NCI-H748 (cell line): ENCODE results near the gene AK4.
"Not testable (repeated sequence)": the region's sequence is repeated elsewhere in the genome, so short reads cannot be mapped to it uniquely, and the experiment has no call there.

Experiments used
- DNase-seq: peaks from one replicate; lab custom pipeline; 2025; ENCODE audit not compliant: unreplicated experiment; lab: John Stamatoyannopoulos, UW

Gene AK4

GRCh38 chr1:65148178-65148547, at the start of gene AK4:
AK4 (plus strand) TSS chr1:65148203; CDS start chr1:65148408, 205 bp downstream.
- not testable (repeated sequence) for DNase-seq

DNA sequence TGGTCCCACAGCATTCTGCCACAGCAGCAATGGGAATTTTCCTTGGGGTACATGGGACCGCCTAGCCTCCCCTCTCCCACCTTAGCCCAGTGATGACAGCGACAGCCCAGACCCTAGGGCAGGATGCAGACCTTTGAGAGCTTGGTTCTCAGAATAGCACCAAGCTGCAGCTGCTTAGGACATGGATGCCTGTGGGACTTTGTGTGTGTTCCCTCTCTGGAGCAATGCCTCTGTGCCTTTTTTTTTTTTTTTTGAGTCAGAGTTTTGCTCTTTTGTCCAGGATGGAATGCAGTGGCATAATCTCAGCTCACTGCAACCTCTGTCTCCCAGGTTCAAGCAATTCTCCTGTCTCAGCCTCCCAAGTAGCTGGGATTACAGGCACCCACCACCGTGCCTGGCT, 44.2 kb upstream of the AK4 start:
- DNase-seq: no peak

GRCh38 chr1:65104854-65105534, 43.0 kb upstream of the AK4 start:
- DNase-seq: no peak

DNA sequence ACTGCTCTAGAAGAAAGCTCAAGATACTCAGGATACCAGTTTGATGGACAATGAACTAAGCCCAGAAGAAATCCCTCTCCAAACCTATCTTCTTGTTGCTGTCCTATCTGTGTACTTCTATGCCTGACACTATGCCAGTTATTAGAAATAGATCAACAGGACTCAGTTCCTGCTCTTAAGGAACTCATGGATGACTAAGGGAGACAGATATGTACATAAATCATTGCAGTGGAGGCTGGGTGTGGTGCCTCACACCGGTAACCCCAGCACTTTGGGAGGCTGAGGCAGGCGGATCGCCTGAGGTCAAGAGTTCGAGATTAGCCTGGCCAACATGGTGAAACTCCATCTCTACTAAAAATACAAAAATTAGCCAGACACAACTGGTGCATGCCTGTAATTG, 42.4 kb upstream of the AK4 start:
- DNase-seq: no peak

- DNase-seq: peak; percentile 97
Observed at GRCh38 chr1:65108025-65108642, 39.9 kb upstream of the AK4 start.

DNA sequence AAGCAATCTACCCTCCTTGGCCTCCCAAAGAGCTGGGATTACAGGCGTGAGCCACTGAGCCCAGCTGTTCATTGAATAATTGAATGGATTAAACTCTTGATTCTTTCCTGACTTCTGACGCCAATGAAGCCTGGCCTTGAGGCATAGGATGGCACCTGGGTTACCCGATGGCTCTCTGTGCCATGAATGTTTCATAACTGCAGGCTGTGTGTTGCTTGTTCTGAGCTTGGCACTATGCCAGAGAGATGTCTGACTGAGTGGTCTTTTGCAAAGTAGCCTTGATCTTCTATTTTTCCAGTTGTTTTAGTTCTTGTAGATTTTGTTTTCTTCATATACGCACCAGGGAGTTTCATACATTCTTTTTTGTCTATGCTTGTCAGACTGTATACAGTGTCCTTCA, 38.5 kb upstream of the AK4 start:
- DNase-seq: peak; percentile 69

DNA sequence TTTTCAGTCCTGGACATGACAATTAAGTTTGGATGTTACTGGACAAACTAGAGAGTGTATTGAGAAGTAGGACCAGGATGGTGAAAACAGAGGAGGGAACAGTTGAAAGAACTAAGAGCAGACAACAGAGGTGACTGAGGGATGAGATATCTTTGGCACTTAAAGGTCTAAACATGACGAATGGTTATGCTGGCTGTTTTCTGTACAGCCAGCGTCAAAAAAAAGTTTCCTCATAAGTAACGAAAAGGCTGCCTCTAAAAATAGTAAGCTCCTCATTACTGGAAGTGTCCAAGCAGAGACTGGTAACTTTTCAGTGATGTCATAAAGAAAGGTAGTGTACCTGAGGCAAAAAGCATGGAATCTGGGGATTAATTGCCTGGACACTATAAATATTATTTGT, 35.2 kb upstream of the AK4 start:
- DNase-seq: no peak

- DNase-seq: no peak
Observed at GRCh38 chr1:65113298-65113697, 34.7 kb upstream of the AK4 start.

- DNase-seq: peak; percentile 58
Observed at GRCh38 chr1:65114322-65114721, 33.7 kb upstream of the AK4 start.

GRCh38 chr1:65119951-65120350, 28.1 kb upstream of the AK4 start:
- DNase-seq: no peak

DNA sequence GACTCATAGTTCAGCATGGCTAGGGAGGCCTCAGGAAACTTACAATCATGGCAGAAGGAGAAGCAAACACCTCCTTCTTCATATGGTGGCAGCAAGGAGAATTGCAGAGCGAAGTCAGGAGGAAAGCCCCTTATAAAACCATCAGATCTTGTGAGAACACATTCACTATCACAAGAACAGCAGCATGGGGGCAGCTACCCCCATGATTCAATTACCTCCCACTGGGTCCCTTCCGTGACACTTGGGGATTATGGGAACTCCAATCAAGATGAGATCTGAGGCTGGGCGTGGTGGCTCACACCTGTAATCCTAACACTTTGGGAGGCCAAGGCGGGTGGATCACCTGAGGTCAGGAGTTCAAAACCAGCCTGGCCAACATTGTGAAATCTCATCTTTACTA, 18.9 kb upstream of the AK4 start:
- DNase-seq: not testable (repeated sequence)

GRCh38 chr1:65138524-65138923, 9.5 kb upstream of the AK4 start:
- no peak for DNase-seq

- not testable (repeated sequence) for DNase-seq
Observed at GRCh38 chr1:65139793-65140192, 8.2 kb upstream of the AK4 start.

DNA sequence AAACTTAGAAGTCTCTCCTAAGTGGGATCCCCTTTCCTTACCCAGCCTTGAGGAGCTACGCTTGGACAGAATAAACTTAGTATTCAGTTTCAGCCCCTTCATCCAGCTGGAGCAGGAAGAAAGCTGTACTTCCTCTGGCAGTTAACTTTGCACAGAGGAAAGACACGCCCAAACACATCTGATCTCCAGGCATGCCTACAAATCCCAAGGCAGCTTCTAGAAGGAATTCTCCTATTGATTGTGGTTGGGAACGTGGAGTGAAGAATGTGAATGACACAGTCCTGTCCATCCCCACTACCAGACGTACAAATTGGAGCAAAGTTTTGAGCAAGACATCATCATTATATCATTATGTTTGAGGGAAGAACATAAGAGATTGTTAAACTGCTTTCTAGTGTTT, 6.6 kb upstream of the AK4 start:
- no peak for DNase-seq

DNA sequence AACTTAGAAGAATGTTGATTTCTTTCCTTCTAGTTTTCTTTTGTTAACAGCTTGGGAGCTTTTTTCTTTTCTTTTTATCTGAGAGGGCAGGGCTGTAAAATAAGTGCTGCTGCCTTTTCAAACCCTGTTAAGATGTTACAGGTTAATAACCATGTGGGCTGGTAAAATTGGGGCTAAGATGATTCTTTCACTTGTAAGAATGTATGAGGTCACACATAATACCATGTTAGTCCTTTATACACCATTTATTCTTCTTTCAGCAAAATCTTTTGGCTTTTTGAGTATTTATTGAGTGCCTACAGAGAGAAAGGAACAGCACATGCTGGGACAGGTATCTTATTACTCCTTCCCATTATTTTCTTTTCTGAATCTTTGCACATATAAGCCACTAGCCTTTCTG, 6.1 kb upstream of the AK4 start:
- DNase-seq: no peak

GRCh38 chr1:65143112-65143658, 4.8 kb upstream of the AK4 start:
- DNase-seq: not testable (repeated sequence)

DNA sequence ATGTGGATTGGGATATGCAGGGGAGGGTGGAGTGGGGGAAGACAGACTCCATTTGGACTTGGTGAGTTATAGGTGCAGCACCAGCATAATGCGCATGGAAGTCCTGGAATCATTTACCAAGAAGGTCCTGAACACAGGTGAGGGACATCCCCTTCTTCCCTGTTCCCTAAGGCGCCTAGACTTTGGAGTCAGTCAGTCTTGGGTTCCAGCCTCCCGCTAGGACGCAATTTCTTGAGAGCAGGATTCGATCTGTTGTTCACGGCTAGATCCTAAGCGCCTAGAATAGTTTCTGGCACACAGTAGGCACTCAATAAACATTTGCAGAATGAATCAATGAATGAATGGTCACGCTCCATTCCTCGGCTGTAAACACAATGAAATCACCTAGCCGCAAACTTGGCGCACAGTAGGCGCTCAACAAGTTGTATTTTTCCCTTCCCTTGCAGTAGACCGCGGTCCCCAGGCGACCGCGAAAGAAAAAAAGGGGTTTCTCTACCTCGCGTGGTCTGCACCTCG, 1.0 kb upstream of the AK4 start:
- DNase-seq: no peak

GRCh38 chr1:65147424-65148177, 402 bp upstream of the AK4 start:
- DNase-seq: peak; percentile 66

GRCh38 chr1:65148548-65149350, 746 bp downstream of the AK4 start:
- DNase-seq: peak; percentile 77

DNA sequence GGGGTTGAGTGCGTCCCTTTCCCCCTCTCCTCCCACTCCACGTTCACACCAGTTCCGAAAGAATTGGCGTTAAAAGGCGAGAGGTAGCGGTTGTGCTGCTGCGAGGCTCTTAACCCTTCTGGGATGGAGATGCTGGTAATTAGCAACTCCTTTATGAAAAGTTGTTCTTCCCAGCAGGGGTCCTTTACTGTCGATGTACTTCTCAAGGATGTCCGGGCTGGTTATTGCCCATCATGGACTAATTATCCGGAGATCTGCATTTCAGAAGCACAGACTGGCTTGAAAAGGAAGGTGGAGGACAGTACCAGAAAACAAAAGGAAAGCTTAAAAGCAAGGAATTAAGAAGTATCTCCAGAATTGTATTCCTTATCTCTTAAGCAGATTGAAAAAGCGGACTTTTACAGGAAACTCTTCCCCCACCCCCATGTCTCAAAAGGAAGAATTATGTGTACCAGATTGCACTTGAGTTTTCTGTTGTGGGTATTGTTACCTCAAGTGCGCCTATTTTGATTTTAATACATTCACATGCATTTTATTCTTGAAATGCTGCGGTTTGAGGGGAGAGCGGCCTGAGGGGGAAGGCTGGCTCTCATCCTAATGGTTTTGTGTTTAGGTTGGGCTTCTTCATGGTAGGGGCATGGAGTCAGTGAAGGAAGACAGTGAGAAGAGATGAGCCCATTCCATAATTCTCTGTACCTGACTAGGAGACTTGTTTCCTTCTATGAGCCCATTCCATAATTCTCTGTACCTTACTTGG, 1.5 kb downstream of the AK4 start:
- DNase-seq: peak; percentile 56
